ENCODE measurements around the gene RYR3.

- TF ChIP-seq CTCF (IDR thresholded peaks at IDR 0.05) (no peak), POLR2A (IDR thresholded peaks at IDR 0.05) (no peak)
These were observed 468.1 kb downstream of the RYR3 start for GRCh38 chr15:33778852-33779251.
